ENCODE measurements around the gene ACTR3.

- TF ChIP-seq, protein P1, sequence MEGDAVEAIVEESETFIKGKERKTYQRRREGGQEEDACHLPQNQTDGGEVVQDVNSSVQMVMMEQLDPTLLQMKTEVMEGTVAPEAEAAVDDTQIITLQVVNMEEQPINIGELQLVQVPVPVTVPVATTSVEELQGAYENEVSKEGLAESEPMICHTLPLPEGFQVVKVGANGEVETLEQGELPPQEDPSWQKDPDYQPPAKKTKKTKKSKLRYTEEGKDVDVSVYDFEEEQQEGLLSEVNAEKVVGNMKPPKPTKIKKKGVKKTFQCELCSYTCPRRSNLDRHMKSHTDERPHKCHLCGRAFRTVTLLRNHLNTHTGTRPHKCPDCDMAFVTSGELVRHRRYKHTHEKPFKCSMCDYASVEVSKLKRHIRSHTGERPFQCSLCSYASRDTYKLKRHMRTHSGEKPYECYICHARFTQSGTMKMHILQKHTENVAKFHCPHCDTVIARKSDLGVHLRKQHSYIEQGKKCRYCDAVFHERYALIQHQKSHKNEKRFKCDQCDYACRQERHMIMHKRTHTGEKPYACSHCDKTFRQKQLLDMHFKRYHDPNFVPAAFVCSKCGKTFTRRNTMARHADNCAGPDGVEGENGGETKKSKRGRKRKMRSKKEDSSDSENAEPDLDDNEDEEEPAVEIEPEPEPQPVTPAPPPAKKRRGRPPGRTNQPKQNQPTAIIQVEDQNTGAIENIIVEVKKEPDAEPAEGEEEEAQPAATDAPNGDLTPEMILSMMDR (conservative IDR thresholded peaks at IDR 0.05 in 1 of 2, IDR thresholded peaks at IDR 0.05 in 1 of 2; ENCODE audit: extremely low read depth in 1 of 2, insufficient read depth in 1 of 2, low read depth in 1 of 2, low read length in 2 of 2), result no peak
- TF ChIP-seq EZH2 (IDR thresholded peaks at IDR 0.05; ENCODE audit: borderline replicate concordance, low read length), result no peak
These were observed 28.3 kb downstream of the ACTR3 start for GRCh38 chr2:113918229-113918628.

Measured in mammary epithelial cell (primary cell).